H7 (cell line): ENCODE data around the gene EYA4. TPM values are rescaled to one million over a fixed set of nuclear protein-coding genes. Genes with fewer than 3 reads are reported as not detected.
A peak's percentile ranks its signal among the peaks of the same experiment; 100 is the strongest.

Source experiments
- DNase-seq: peaks from one replicate; pipeline ENCODE4 v3.0.0; 2012
- H3K27me3 ChIP-seq: 2 replicates; pipeline ENCODE4 v1.6.0; 2011; ENCODE audit warnings: mild to moderate bottlenecking, low read length; ENCODE audit not compliant: control insufficient read depth, insufficient read depth
- H3K36me3 ChIP-seq: replicated peaks from 2 replicates; pipeline ENCODE4 v1.5.1; 2011; ENCODE audit warnings: low read length; ENCODE audit not compliant: control insufficient read depth, insufficient read depth
- H3K4me3 ChIP-seq: 2 replicates; pipeline ENCODE4 v1.5.1; 2011; ENCODE audit warnings: low read depth, mild to moderate bottlenecking, control low read depth, low read length, moderate library complexity; ENCODE audit not compliant: insufficient read depth
- total RNA-seq: library from RNA; depleted of rRNA; stranded (reverse); fragments of >200 nt; shearing (Covaris generic); gene quantifications from 2 replicates; pipeline ENCODE4 v1.2.3, GENCODE V29; 2014

Gene EYA4
- total RNA-seq, 1 experiment from 2014 or later, result 0.10 TPM

DNA sequence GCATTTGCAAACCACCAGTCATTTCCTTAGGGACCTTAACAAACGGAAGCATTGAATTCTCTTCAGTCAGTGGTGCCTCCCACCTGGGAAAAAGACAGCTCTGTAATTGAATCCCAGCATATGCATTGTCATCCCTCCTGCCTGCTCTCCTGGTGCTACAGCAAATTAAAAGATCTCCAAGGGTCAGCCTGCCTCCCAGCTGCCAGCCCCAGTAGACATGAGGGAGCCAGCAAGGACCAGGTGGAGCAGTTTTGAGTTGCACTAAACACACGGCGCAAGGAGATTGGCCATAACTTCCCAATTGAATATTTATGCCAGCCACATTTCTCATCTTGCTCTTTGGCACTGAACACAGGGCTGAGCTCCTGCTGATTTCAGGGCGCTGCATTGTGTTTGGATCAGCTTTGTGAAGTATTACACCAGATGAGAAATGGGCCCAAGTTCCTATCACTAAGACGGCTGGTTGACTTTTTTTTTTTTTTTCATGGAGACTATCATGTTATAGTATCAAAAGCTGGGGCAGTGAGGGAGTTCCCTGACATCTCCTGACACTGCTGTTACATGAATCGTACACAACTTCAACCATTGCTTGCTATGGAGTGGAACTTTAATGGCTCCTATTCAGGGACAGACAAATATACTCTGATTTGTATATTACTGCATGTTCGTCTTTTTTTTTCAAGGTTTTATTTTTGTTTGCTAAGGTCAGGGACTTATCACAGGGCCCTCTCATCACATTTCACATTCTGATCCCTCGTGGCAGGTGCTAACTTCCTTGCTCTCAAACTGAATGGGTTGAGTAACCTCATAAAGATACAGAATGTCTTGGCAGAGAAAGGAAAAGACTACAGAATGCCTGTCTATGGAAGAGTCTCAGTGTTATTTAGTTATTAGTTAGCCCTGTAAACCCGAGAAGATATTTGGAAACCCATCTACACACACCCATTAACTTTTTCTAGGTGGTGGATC, 191.1 kb downstream of the EYA4 start:
- DNase-seq, result peak; percentile 48
- no peaks in the 10 kb centered on the region for H3K27me3 ChIP-seq
- no peaks in the 10 kb centered on the region for H3K36me3 ChIP-seq
- no peak overlapping the region for H3K4me3 ChIP-seq

- no peaks in the 10 kb centered on the region for H3K36me3 ChIP-seq
These were observed 194.0 kb downstream of the EYA4 start for GRCh38 chr6:133435065-133435728.

DNA sequence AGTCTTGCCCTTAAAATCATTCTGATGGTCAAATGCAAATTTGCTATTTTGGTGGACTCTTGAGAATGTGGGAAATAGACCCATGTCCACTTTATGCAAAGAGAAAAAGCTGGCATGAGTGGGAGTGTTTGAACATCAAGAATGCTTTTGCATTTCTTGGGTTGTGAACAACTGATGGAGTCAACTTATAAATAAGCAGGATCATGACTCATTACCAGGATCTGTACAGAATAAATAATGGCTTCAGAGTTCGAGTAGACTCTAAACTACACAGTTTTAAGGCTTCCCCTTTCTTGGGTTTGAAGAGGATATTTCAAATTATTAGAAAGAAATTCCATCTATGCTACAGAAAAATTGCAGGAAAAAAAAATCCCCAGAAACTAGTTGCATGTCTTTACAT, 195.5 kb downstream of the EYA4 start:
- Histone ChIP-seq H3K27me3 (no peaks in the 10 kb centered on the region), H3K4me3 (no peak overlapping the region), H3K36me3 (no peaks in the 10 kb centered on the region)
- no peak for DNase-seq

More at GRCh38 chr6:133435065-133435728, 194.0 kb downstream of the EYA4 start:
- Histone ChIP-seq H3K27me3 (no peaks in the 10 kb centered on the region), H3K4me3 (no peak overlapping the region)
- no peak for DNase-seq

- Histone ChIP-seq H3K27me3 (no peaks in the 10 kb centered on the region), H3K4me3 (no peak overlapping the region), H3K36me3 (no peaks in the 10 kb centered on the region)
- DNase-seq, result no peak
These were observed 200.3 kb downstream of the EYA4 start for GRCh38 chr6:133441491-133441890.

GRCh38 chr6:133446789-133447188, 205.6 kb downstream of the EYA4 start:
- no peaks in the 10 kb centered on the region for H3K36me3 ChIP-seq
- no peak overlapping the region for H3K4me3 ChIP-seq
- H3K27me3 ChIP-seq, result no peaks in the 10 kb centered on the region
- DNase-seq, result no peak

DNA sequence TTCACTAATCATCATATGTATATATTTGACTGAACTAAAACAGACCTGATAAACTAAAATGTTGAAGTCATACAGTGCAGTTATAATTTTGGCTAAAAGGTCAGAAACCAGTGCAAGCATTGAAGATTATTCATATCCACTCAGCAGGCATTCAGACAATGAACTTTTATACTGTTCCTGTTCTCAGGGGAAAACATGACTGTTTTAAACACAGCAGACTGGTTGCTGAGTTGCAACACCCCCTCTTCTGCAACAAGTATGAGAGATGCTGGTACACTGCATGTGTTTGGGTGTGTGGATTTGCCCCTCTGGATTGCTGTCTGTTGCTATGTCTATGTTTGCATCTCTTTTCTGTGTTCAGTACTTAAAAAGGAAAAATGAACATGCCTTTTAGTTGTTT, 206.8 kb downstream of the EYA4 start:
- no peak for DNase-seq
- Histone ChIP-seq H3K4me3 (no peak overlapping the region), H3K36me3 (no peaks in the 10 kb centered on the region), H3K27me3 (no peaks in the 10 kb centered on the region)

DNA sequence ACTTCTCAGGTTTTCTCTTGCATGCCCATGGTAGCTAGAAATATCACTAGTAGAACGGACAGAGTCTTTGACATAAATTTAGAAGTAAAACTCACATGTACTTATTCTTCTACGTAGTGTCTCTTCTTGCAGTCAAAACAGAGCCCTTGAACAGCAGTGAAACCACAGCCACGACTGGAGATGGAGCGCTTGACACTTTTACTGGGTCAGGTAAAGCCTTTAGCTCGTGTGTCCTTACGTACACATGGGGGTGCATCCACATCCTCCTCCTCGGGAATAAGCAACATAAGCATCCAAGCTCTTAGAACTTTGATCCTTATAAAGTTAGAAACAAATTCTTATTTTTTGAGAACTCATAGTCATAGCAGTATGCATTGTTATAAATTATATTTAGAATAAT, 215.3 kb downstream of the EYA4 start:
- Histone ChIP-seq H3K4me3 (no peak overlapping the region), H3K27me3 (no peaks in the 10 kb centered on the region), H3K36me3 (no peaks in the 10 kb centered on the region)
- peak; percentile 6 for DNase-seq

- Histone ChIP-seq H3K4me3 (no peak overlapping the region), H3K36me3 (no peaks in the 10 kb centered on the region), H3K27me3 (no peaks in the 10 kb centered on the region)
- DNase-seq, result peak; percentile 5
These were observed 215.8 kb downstream of the EYA4 start for GRCh38 chr6:133456944-133457343.

DNA sequence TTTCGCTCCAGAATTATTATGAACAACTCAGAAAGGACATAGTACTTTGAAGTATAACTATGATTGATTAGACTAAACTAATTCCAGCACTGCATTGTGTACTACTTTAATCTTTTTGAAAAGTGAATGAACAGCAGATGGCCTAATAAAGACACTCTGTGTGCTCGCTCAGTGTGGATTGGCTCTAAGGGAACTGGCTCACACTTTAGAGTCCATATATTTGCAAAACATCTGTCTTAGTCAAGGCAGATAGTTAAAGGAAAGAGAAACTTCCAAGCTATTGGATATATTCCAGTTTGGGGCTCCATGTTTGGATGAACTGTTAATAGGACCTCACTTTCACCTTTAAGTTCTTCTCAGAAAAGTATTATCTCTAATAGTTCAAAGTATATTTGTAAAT, 218.9 kb downstream of the EYA4 start:
- no peak for DNase-seq
- Histone ChIP-seq H3K4me3 (no peak overlapping the region), H3K27me3 (no peaks in the 10 kb centered on the region), H3K36me3 (no peaks in the 10 kb centered on the region)

GRCh38 chr6:133463790-133464189, 222.6 kb downstream of the EYA4 start:
- Histone ChIP-seq H3K27me3 (no peaks in the 10 kb centered on the region), H3K4me3 (no peak overlapping the region), H3K36me3 (no peaks in the 10 kb centered on the region)
- DNase-seq, result no peak

- H3K4me3 ChIP-seq, result no peak overlapping the region
- no peaks in the 10 kb centered on the region for H3K36me3 ChIP-seq
- no peak for DNase-seq
- H3K27me3 ChIP-seq, result no peaks in the 10 kb centered on the region
These were observed 225.5 kb downstream of the EYA4 start for GRCh38 chr6:133466680-133467079.

GRCh38 chr6:133467231-133467981, 226.2 kb downstream of the EYA4 start:
- no peak for DNase-seq
- H3K27me3 ChIP-seq, result no peaks in the 10 kb centered on the region
- no peaks in the 10 kb centered on the region for H3K36me3 ChIP-seq
- no peak overlapping the region for H3K4me3 ChIP-seq

GRCh38 chr6:133467982-133468380, 226.8 kb downstream of the EYA4 start:
- H3K36me3 ChIP-seq, result no peaks in the 10 kb centered on the region
- DNase-seq, result no peak
- H3K27me3 ChIP-seq, result no peaks in the 10 kb centered on the region
- H3K4me3 ChIP-seq, result no peak overlapping the region

DNA sequence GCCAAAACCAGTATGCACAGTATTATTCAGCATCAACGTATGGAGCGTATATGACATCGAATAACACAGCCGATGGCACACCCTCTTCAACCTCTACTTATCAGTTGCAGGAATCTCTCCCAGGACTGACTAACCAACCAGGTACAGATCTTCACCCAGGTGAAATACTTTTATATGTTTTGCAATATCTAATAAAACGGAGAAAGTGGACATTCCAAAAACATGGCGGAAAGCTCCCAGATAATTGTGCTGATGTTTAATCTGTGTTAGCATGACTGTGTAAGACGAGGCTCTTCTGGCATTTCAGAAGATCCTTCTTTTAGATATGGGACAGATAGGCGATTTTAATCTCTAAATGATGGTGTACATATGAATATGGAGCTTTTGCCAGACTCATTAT, 227.4 kb downstream of the EYA4 start:
- H3K4me3 ChIP-seq, result no peak overlapping the region
- H3K36me3 ChIP-seq, result no peaks in the 10 kb centered on the region
- H3K27me3 ChIP-seq, result no peaks in the 10 kb centered on the region
- no peak for DNase-seq
